A549 (cell line): ENCODE results near the gene MARF1. TPM values are rescaled to one million over a fixed set of nuclear protein-coding genes. Genes with fewer than 3 reads are reported as not detected.
A peak's percentile ranks its signal among the peaks of the same experiment; 100 is the strongest.

ENCODE experiments used
- ATAC-seq, 2 experiments: fragments of 200-7000 bp in 1 of 2; fragments of >200 bp in 1 of 2; cut with Nextera tagmentation in 1 of 2; cut with Tn5 transposase in 1 of 2; 3 replicates each; pipeline versions ENCODE4 v1.8.0 to v1.9.1; 2018 to 2020; ENCODE audit warnings: mild to moderate bottlenecking in 1 of 2, moderate library complexity in 1 of 2
- CTCF ChIA-PET: fragments of 300-600 bp; sonication (Branson Sonifier 250); formaldehyde crosslinking; extraction: SDS; loops from one replicate; lab custom pipeline; 2021; ENCODE audit warnings: antibody characterized with exemption, inconsistent platforms; lab: Yijun Ruan, JAX
- POLR2A ChIA-PET: fragments of 350-600 bp; formaldehyde crosslinking; extraction: SDS; loops from one replicate; lab custom pipeline; 2021; ENCODE audit warnings: antibody characterized with exemption, inconsistent platforms; lab: Yijun Ruan, JAX
- DNase-seq, 2 experiments: peaks; one replicate each; pipeline versions ENCODE4 v3.0.0 to v3.0.0-alpha.2; 2011 to 2016; ENCODE audit warnings: low read depth in 1 of 2, low spot score in 1 of 2
- FAIRE-seq: peaks from 2 replicates; lab custom pipeline; 2011; peaks lifted over from hg19 to GRCh38; lab: Jason Lieb, UNC
- H3K27ac ChIP-seq, 2 experiments: fragments of >200 bp; sonication (Bioruptor Twin); formaldehyde crosslinking; 3 replicates each; pipeline ENCODE4 v1.5.1; 2016 to 2017
- H3K4me1 ChIP-seq: fragments of >200 bp; sonication (Bioruptor Twin); formaldehyde crosslinking; 3 replicates; pipeline ENCODE4 v1.6.1; 2016
- H3K4me2 ChIP-seq: fragments of >200 bp; sonication (Bioruptor Twin); formaldehyde crosslinking; 3 replicates; pipeline ENCODE4 v1.6.1; 2016
- H3K4me3 ChIP-seq: fragments of >200 bp; sonication (Bioruptor Twin); formaldehyde crosslinking; 3 replicates; pipeline ENCODE4 v1.5.1; 2016
- H3K9me3 ChIP-seq: fragments of >200 bp; sonication (Bioruptor Twin); formaldehyde crosslinking; 3 replicates; pipeline ENCODE4 v1.6.1; 2016
- CBX2 ChIP-seq: fragments of 200-600 bp; sonication (generic); IDR thresholded peaks from 2 replicates; pipeline ENCODE4 v1.6.1; 2016; ENCODE audit warnings: low read depth, mild to moderate bottlenecking, borderline replicate concordance
- CEBPB ChIP-seq, 2 experiments: fragments of >200 bp in 1 of 2; sonication (Bioruptor Twin) in 1 of 2; formaldehyde crosslinking in 1 of 2; IDR thresholded peaks; 2 replicates each; pipeline ENCODE4 v1.6.1; 2012 to 2016
- CHD2 ChIP-seq: fragments of 150-350 bp; IDR thresholded peaks from 2 replicates; pipeline ENCODE4 v1.6.1; 2014; ENCODE audit warnings: low read length; ENCODE audit not compliant: partially characterized antibody
- EHF ChIP-seq: fragments of 250-450 bp; sonication (Bioruptor Pico); IDR thresholded peaks from 2 replicates; pipeline ENCODE4 v1.5.0; 2020; ENCODE audit warnings: mild to moderate bottlenecking
- FOSL2 ChIP-seq, 2 experiments: fragments of 450-650 bp in 1 of 2; fragments of >200 bp in 1 of 2; sonication (Bioruptor Twin) in 1 of 2; formaldehyde crosslinking; IDR thresholded peaks; 2 replicates each; pipeline versions ENCODE4 v1.5.0 to v1.6.1; 2016 to 2020; ENCODE audit warnings: mild to moderate bottlenecking in 1 of 2, moderate library complexity in 1 of 2
- FOXS1 ChIP-seq: fragments of 250-450 bp; sonication (Bioruptor Pico); IDR thresholded peaks from 2 replicates; pipeline ENCODE4 v1.5.0; 2020; ENCODE audit warnings: mild to moderate bottlenecking, moderate library complexity
- HDAC2 ChIP-seq: fragments of 200-600 bp; sonication (generic); IDR thresholded peaks from 2 replicates; pipeline ENCODE4 v1.6.1; 2016
- HEYL ChIP-seq: fragments of 250-450 bp; sonication (Bioruptor Pico); IDR thresholded peaks from 2 replicates; pipeline ENCODE4 v1.8.0; 2021; ENCODE audit warnings: mild to moderate bottlenecking, moderate library complexity
- HOXA7 ChIP-seq: fragments of 250-450 bp; sonication (Bioruptor Pico); IDR thresholded peaks from 2 replicates; pipeline ENCODE4 v1.5.0; 2020; ENCODE audit warnings: mild to moderate bottlenecking, moderate library complexity
- HOXB13 ChIP-seq: fragments of 250-450 bp; sonication (Bioruptor Pico); IDR thresholded peaks from 2 replicates; pipeline ENCODE4 v1.5.0; 2020; ENCODE audit warnings: low read depth, mild to moderate bottlenecking, moderate library complexity
- JUNB ChIP-seq: fragments of >200 bp; sonication (Bioruptor Twin); formaldehyde crosslinking; IDR thresholded peaks from 2 replicates; pipeline ENCODE4 v1.6.1; 2016
- KDM1A ChIP-seq: fragments of 200-600 bp; sonication (generic); IDR thresholded peaks from 2 replicates; pipeline ENCODE4 v1.6.1; 2016; ENCODE audit warnings: low read depth, mild to moderate bottlenecking
- MAFK ChIP-seq: fragments of 450-650 bp; IDR thresholded peaks from 2 replicates; pipeline ENCODE4 v1.6.1; 2014; ENCODE audit not compliant: partially characterized antibody
- NFE2L2 ChIP-seq: fragments of 150-350 bp; conservative IDR thresholded peaks from 2 replicates; pipeline ENCODE4 v1.6.1; 2014; ENCODE audit warnings: low read length
- NPAS2 ChIP-seq: fragments of 250-450 bp; sonication (Bioruptor Pico); IDR thresholded peaks from 2 replicates; pipeline ENCODE4 v1.8.0; 2022; ENCODE audit warnings: mild to moderate bottlenecking, moderate library complexity, borderline replicate concordance
- POLR2A ChIP-seq: IDR thresholded peaks from 2 replicates; pipeline ENCODE4 v1.6.1; 2012; ENCODE audit warnings: mild to moderate bottlenecking, low read length
- RARB ChIP-seq: fragments of 250-450 bp; sonication (Bioruptor Pico); IDR thresholded peaks from 2 replicates; pipeline ENCODE4 v1.8.0; 2021; ENCODE audit warnings: mild to moderate bottlenecking, moderate library complexity
- RCOR1 ChIP-seq: fragments of 150-350 bp; IDR thresholded peaks from 2 replicates; pipeline ENCODE4 v1.6.1; 2014; ENCODE audit warnings: antibody characterized with exemption, low read length, low read depth
- RNF2 ChIP-seq: fragments of 200-600 bp; sonication (generic); IDR thresholded peaks from 2 replicates; pipeline ENCODE4 v1.6.1; 2016; ENCODE audit warnings: low read depth, mild to moderate bottlenecking, antibody characterized with exemption, moderate library complexity, borderline replicate concordance
- ZNF302 ChIP-seq: fragments of 250-450 bp; sonication (Bioruptor Pico); IDR thresholded peaks from 2 replicates; pipeline ENCODE4 v1.9.0; 2021; ENCODE audit warnings: inconsistent platforms, mild to moderate bottlenecking, moderate library complexity
- ZSCAN20 ChIP-seq: fragments of 250-450 bp; sonication (Bioruptor Pico); IDR thresholded peaks from 2 replicates; pipeline ENCODE4 v1.8.0; 2022; ENCODE audit warnings: mild to moderate bottlenecking, moderate library complexity
- WGBS: methylation state at CpG from one replicate; pipeline ENCODE4 v1.1.6; 2017; ENCODE audit errors: missing lambda C conversion rate; 5-methylcytosine and 5-hydroxymethylcytosine counted together
- polyA plus RNA-seq, 4 experiments: library from polyadenylated mRNA; depleted of rRNA in 3 of 4; stranded (reverse); fragments of >200 nt; fragmentation: RNase III in 1 of 4; extraction: RNeasy Plus Mini Kit Qiagen cat#74134 plus additional on column Dnase treatment in 1 of 4; gene quantifications; 2 replicates in 3 of 4; 3 replicates in 1 of 4; pipeline ENCODE4 v1.2.3, GENCODE V29; 2011 to 2017
- TF ChIP-seq, protein P1 (sequence below): fragments of 450-650 bp; IDR thresholded peaks from 2 replicates; pipeline ENCODE4 v1.6.1; 2014; ENCODE audit warnings: antibody characterized with exemption
- TF ChIP-seq, protein P2 (sequence below): fragments of >200 bp; sonication (Bioruptor Twin); formaldehyde crosslinking; IDR thresholded peaks from 3 replicates; pipeline ENCODE4 v1.5.1; 2016
- TF ChIP-seq, protein P3 (sequence below): IDR thresholded peaks from 2 replicates; pipeline ENCODE4 v1.6.1; 2012
- TF ChIP-seq, protein P4 (sequence below): fragments of 150-350 bp; IDR thresholded peaks from 2 replicates; pipeline ENCODE4 v1.6.1; 2014; ENCODE audit warnings: low read depth, mild to moderate bottlenecking, low read length
- TF ChIP-seq, protein P5 (sequence below): fragments of 250-450 bp; sonication (Bioruptor Pico); IDR thresholded peaks from 2 replicates; pipeline ENCODE4 v1.5.0; 2021; ENCODE audit warnings: mild to moderate bottlenecking, moderate library complexity, borderline replicate concordance
- TF ChIP-seq, protein P6 (sequence below): fragments of 250-450 bp; sonication (Bioruptor Pico); IDR thresholded peaks from 2 replicates; pipeline ENCODE4 v1.5.0; 2020; ENCODE audit warnings: low read depth, mild to moderate bottlenecking, moderate library complexity
- TF ChIP-seq, protein P7 (sequence below): IDR thresholded peaks from 2 replicates; pipeline ENCODE4 v1.6.1; 2012; ENCODE audit warnings: low read depth, borderline replicate concordance

MARF1 gene
- polyA plus RNA-seq, 2 of the 4 experiments (the other 2 are of a cell fraction): 11.6 to 28.2 TPM

DNA sequence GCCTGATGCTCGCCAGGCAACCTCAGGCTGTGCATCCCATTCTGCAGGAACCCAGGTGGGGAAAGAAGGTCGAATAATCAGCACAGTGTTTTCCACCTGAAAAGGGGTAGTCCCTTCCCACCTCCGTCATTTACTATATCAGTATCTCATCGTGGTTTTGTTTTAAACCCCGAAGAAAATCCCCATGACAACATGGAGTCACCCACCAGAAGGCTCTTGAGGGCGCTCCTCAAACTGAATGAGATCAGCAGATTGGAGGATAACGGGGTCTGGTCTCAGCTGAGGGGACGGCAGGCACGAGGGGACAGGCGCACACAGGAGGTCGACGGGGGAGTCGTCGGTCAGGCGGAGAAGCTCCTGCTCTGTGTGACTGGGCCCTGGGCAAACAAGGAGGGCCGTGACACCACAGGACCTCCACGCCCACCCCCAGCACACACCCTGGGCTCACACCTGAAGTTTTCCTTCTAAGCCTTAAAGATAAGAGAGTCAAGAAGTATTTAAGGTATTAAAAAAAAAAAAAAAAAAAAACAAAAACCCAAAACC lies 44.2 kb downstream of the MARF1 start (continued):
- TF ChIP-seq, protein P1, sequence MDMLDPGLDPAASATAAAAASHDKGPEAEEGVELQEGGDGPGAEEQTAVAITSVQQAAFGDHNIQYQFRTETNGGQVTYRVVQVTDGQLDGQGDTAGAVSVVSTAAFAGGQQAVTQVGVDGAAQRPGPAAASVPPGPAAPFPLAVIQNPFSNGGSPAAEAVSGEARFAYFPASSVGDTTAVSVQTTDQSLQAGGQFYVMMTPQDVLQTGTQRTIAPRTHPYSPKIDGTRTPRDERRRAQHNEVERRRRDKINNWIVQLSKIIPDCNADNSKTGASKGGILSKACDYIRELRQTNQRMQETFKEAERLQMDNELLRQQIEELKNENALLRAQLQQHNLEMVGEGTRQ: no peak
- TF ChIP-seq, protein P2, sequence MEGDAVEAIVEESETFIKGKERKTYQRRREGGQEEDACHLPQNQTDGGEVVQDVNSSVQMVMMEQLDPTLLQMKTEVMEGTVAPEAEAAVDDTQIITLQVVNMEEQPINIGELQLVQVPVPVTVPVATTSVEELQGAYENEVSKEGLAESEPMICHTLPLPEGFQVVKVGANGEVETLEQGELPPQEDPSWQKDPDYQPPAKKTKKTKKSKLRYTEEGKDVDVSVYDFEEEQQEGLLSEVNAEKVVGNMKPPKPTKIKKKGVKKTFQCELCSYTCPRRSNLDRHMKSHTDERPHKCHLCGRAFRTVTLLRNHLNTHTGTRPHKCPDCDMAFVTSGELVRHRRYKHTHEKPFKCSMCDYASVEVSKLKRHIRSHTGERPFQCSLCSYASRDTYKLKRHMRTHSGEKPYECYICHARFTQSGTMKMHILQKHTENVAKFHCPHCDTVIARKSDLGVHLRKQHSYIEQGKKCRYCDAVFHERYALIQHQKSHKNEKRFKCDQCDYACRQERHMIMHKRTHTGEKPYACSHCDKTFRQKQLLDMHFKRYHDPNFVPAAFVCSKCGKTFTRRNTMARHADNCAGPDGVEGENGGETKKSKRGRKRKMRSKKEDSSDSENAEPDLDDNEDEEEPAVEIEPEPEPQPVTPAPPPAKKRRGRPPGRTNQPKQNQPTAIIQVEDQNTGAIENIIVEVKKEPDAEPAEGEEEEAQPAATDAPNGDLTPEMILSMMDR: no peak
- TF ChIP-seq, protein P3, sequence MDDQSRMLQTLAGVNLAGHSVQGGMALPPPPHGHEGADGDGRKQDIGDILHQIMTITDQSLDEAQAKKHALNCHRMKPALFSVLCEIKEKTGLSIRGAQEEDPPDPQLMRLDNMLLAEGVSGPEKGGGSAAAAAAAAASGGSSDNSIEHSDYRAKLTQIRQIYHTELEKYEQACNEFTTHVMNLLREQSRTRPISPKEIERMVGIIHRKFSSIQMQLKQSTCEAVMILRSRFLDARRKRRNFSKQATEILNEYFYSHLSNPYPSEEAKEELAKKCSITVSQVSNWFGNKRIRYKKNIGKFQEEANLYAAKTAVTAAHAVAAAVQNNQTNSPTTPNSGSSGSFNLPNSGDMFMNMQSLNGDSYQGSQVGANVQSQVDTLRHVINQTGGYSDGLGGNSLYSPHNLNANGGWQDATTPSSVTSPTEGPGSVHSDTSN: no peak
- no peak for TF ChIP-seq MAFK
- TF ChIP-seq RNF2: no peak
- TF ChIP-seq ZNF302 (CRISPR knock-in tag): no peak
- no peak for TF ChIP-seq RARB
- no peak for TF ChIP-seq NPAS2 (CRISPR knock-in tag)
- TF ChIP-seq RCOR1: no peak
- no peak for TF ChIP-seq CBX2
- no peak for TF ChIP-seq HOXA7 (CRISPR knock-in tag)
- no peak for TF ChIP-seq EHF
- TF ChIP-seq, all 56 proteins: peak for 0

DNA sequence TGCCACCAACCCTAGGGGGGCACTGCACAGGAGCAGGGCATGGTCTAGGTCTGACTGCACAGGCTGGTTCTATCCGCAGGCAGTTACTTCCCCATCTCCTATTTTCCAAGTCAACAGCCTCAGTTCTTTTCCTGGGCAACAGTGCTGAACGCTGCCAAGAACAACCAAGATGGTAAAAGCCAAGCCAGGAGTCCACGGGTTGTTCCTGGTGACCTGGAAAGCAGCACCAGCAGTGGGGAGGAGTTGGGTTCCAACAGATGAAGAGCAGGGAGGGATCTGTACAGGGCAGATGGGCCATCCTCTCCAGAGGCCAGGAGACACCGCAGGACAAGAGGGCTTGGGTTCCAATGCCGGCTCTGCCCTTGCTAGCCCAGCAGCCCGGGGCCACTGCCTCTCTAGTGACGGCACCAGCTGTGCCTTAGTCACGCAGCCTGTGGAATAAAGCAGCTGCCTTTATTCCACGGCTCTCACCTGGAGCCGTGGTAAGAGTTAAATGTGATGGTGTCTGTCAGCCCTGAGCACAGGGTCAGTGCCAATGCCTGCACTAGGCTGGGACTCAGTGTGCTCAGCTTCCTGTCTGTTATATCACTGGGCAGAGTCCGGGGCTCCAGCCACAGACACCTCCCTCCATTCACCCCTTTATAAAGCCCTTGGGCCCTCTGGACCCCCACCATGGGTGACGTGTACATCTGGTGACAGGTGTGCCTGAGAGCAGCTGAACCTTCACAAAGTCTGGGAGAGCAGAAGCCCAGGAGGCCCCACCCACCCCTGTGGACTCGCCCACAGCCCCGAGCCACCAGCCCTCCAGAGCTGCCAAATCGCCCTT lies 44.9 kb downstream of the MARF1 start:
- POLR2A ChIA-PET: no interaction called here
- Histone ChIP-seq H3K27ac (peak overlapping the region in 1 of 2 experiments; percentile 43; a peak in 3 of 6 replicates), H3K4me2 (no peak overlapping the region), H3K4me1 (0 out of 3 replicates have a peak, but pooled peaks cover 6% of the 10 kb centered on the region), H3K9me3 (no peaks in the 10 kb centered on the region), H3K4me3 (no peak overlapping the region)
- no peak for TF ChIP-seq FOXS1 (CRISPR knock-in tag)
- TF ChIP-seq RCOR1: no peak
- TF ChIP-seq NPAS2 (CRISPR knock-in tag): no peak
- TF ChIP-seq, protein P4, sequence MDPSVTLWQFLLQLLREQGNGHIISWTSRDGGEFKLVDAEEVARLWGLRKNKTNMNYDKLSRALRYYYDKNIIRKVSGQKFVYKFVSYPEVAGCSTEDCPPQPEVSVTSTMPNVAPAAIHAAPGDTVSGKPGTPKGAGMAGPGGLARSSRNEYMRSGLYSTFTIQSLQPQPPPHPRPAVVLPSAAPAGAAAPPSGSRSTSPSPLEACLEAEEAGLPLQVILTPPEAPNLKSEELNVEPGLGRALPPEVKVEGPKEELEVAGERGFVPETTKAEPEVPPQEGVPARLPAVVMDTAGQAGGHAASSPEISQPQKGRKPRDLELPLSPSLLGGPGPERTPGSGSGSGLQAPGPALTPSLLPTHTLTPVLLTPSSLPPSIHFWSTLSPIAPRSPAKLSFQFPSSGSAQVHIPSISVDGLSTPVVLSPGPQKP: no peak
- no peak for TF ChIP-seq CEBPB (IDR thresholded peaks at IDR 0.05)
- TF ChIP-seq POLR2A: no peak
- no peak for TF ChIP-seq ZSCAN20 (CRISPR knock-in tag)
- TF ChIP-seq ZNF302 (CRISPR knock-in tag): no peak
- TF ChIP-seq, protein P5, sequence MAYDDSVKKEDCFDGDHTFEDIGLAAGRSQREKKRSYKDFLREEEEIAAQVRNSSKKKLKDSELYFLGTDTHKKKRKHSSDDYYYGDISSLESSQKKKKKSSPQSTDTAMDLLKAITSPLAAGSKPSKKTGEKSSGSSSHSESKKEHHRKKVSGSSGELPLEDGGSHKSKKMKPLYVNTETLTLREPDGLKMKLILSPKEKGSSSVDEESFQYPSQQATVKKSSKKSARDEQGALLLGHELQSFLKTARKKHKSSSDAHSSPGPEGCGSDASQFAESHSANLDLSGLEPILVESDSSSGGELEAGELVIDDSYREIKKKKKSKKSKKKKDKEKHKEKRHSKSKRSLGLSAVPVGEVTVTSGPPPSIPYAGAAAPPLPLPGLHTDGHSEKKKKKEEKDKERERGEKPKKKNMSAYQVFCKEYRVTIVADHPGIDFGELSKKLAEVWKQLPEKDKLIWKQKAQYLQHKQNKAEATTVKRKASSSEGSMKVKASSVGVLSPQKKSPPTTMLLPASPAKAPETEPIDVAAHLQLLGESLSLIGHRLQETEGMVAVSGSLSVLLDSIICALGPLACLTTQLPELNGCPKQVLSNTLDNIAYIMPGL (CRISPR knock-in tag): no peak
- no peak for TF ChIP-seq JUNB
- no peak for TF ChIP-seq HOXB13 (CRISPR knock-in tag)
- no peak for TF ChIP-seq HEYL (CRISPR knock-in tag)
- TF ChIP-seq, protein P6, sequence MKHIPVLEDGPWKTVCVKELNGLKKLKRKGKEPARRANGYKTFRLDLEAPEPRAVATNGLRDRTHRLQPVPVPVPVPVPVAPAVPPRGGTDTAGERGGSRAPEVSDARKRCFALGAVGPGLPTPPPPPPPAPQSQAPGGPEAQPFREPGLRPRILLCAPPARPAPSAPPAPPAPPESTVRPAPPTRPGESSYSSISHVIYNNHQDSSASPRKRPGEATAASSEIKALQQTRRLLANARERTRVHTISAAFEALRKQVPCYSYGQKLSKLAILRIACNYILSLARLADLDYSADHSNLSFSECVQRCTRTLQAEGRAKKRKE: no peak
- TF ChIP-seq EHF: no peak
- TF ChIP-seq KDM1A: no peak
- no peak for TF ChIP-seq NFE2L2
- TF ChIP-seq HDAC2: no peak
- no peak for TF ChIP-seq FOSL2 (IDR thresholded peaks at IDR 0.05)
- no peak for TF ChIP-seq FOSL2 (CRISPR knock-in tag; IDR thresholded peaks at IDR 0.05)
- TF ChIP-seq, protein P7, sequence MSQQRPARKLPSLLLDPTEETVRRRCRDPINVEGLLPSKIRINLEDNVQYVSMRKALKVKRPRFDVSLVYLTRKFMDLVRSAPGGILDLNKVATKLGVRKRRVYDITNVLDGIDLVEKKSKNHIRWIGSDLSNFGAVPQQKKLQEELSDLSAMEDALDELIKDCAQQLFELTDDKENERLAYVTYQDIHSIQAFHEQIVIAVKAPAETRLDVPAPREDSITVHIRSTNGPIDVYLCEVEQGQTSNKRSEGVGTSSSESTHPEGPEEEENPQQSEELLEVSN: no peak
- no peak for TF ChIP-seq CHD2
- CTCF ChIA-PET: interaction anchor here (1.1 to 2.3 kb wide), 4 partner anchors 9 to 171 kb away, joined by 3 to 8 read pairs (median 5); no protein-coding TSS in a partner anchor
- DNase-seq (no peak), ATAC-seq (peak in 1 of 2 experiments; percentile 19; a peak in 2 of 6 replicates), FAIRE-seq (no peak)
- WGBS: 96% methylated on average over 12 of the region's 15 CpGs
